ENCODE data around the gene SPATA6. TPM values are rescaled to one million over a fixed set of nuclear protein-coding genes. Genes with fewer than 3 reads are reported as not detected.
"Not testable (repeated sequence)": the region's sequence is repeated elsewhere in the genome, so short reads cannot be mapped to it uniquely, and the experiment has no call there.

SPATA6 gene
- total RNA-seq, 4 donors from 2014 or later = 51.3 to 59.1 (median 57.1) TPM

DNA sequence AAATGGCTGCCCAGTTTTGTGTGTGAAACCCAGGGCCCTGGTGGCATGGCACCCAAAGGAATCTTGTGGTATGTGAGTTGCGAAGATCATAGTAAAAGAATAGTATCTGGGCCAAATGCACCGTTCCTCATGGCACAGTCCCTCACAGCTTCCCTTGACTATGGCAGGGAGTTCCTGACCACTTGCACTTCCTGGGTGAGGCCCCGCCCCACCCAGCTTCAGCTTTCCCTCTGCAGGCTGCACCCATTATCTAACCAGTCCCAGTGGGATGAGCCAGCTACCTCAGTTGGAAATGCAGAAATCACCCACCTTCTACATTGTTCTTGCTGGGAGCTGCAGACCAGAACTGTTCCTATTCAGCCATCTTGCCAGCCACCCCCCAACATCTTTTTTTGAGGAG, 186.5 kb downstream of the SPATA6 start:
- TF ChIP-seq, protein P1, sequence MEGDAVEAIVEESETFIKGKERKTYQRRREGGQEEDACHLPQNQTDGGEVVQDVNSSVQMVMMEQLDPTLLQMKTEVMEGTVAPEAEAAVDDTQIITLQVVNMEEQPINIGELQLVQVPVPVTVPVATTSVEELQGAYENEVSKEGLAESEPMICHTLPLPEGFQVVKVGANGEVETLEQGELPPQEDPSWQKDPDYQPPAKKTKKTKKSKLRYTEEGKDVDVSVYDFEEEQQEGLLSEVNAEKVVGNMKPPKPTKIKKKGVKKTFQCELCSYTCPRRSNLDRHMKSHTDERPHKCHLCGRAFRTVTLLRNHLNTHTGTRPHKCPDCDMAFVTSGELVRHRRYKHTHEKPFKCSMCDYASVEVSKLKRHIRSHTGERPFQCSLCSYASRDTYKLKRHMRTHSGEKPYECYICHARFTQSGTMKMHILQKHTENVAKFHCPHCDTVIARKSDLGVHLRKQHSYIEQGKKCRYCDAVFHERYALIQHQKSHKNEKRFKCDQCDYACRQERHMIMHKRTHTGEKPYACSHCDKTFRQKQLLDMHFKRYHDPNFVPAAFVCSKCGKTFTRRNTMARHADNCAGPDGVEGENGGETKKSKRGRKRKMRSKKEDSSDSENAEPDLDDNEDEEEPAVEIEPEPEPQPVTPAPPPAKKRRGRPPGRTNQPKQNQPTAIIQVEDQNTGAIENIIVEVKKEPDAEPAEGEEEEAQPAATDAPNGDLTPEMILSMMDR (IDR thresholded peaks at IDR 0.05) = no peak
- no peak for TF ChIP-seq EP300 (IDR thresholded peaks at IDR 0.05)
- no peak for TF ChIP-seq POLR2A (IDR thresholded peaks at IDR 0.05)
- Histone ChIP-seq H3K27ac (no peak overlapping the region), H3K27me3 (no peaks in the 10 kb centered on the region), H3K9me3 (peaks cover 0 to 19% (median 0%) of the 10 kb centered on the region in 4 donors), H3K4me3 (no peak overlapping the region), H3K36me3 (peaks cover 0 to 9% (median 0%) of the 10 kb centered on the region in 3 donors), H3K4me1 (no peaks in the 10 kb centered on the region)
- no peak for DNase-seq (ENCODE audit: low spot score in 2 of 2)
- WGBS, 2 donors = 91 to 97% methylated on average over 3 of the region's 3 CpGs

- WGBS, 2 donors = 70 to 79% methylated on average over 5 to 10 of the region's 10 CpGs
- H3K4me3 ChIP-seq; DNase-seq (ENCODE audit: low spot score in 2 of 2): not testable (repeated sequence)
These were observed 187.1 kb downstream of the SPATA6 start for GRCh38 chr1:48284696-48285420.

DNA sequence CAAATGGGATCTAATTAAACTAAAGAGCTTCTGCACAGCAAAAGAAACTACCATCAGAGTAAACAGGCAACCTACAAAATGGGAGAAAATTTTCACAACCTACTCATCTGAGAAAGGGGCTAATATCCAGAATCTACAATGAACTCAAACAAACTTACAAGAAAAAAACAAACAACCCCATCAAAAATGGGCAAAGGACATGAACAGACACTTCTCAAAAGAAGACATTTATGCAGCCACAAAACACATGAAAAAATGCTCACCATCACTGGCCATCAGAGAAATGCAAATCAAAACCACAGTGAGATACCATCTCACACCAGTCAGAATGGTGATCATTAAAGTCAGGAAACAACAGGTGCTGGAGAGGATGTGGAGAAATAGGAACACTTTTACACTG, 189.7 kb downstream of the SPATA6 start:
- DNase-seq (ENCODE audit: low spot score in 2 of 2); H3K27me3 ChIP-seq: not testable (repeated sequence)

More at GRCh38 chr1:48284696-48285420, 187.1 kb downstream of the SPATA6 start:
- not testable (repeated sequence) for H3K27me3 ChIP-seq, H3K4me1 ChIP-seq, H3K36me3 ChIP-seq, H3K27ac ChIP-seq
- H3K9me3 ChIP-seq = peaks cover 0 to 19% (median 0%) of the 10 kb centered on the region in 4 donors

GRCh38 chr1:48277437-48277836, 194.6 kb downstream of the SPATA6 start:
- not testable (repeated sequence) for H3K27me3 ChIP-seq
- 91 to 95% methylated on average over 10 of the region's 10 CpGs for WGBS, 2 donors

More for the DNA sequence above, 189.7 kb downstream of the SPATA6 start:
- H3K4me1 ChIP-seq, H3K4me3 ChIP-seq, H3K27ac ChIP-seq, H3K9me3 ChIP-seq, H3K36me3 ChIP-seq: not testable (repeated sequence)

GRCh38 chr1:48266576-48266975, 205.4 kb downstream of the SPATA6 start:
- no peak for DNase-seq (ENCODE audit: low spot score in 2 of 2)
- Histone ChIP-seq H3K4me1 (no peaks in the 10 kb centered on the region), H3K9me3 (peaks cover 0 to 5% (median 0%) of the 10 kb centered on the region in 4 donors), H3K36me3 (peaks cover 0 to 7% (median 0%) of the 10 kb centered on the region in 3 donors), H3K27ac (no peak overlapping the region), H3K4me3 (no peak overlapping the region), H3K27me3 (no peaks in the 10 kb centered on the region)
- WGBS, 2 donors = 45 to 47% methylated on average over 2 of the region's 2 CpGs
- TF ChIP-seq POLR2A (IDR thresholded peaks at IDR 0.05) (no peak), EP300 (IDR thresholded peaks at IDR 0.05) (no peak)
- TF ChIP-seq, protein P1 (IDR thresholded peaks at IDR 0.05) = no peak

More at GRCh38 chr1:48277437-48277836, 194.6 kb downstream of the SPATA6 start:
- not testable (repeated sequence) for H3K4me1 ChIP-seq; H3K36me3 ChIP-seq; DNase-seq (ENCODE audit: low spot score in 2 of 2); H3K4me3 ChIP-seq; H3K27ac ChIP-seq; H3K9me3 ChIP-seq

DNA sequence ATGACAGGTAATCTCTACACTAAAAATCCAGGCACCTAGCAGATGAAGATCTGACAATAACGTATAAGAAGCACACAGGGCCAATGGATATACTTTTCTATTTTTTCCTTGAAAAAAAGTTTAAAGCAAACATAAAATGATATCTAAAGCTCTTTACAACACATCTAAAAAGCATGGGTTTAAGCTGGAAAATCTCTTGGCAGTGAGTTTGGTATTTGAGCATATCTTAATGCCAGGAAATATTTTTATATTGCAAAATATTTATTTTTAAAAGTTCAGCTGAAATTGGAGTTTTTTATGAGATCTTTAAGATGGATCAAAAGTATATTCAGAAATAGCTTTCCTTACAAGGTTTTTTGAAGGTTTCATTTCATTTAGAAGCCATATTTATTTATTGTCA, 209.0 kb downstream of the SPATA6 start:
- no peaks in the 10 kb centered on the region for H3K4me1 ChIP-seq
- TF ChIP-seq, protein P1 (IDR thresholded peaks at IDR 0.05) = no peak
- TF ChIP-seq POLR2A (IDR thresholded peaks at IDR 0.05) (no peak), EP300 (IDR thresholded peaks at IDR 0.05) (no peak)
- 61 to 69% methylated on average over 1 of the region's 1 CpG for WGBS, 2 donors
- peaks cover 0 to 5% (median 0%) of the 10 kb centered on the region in 4 donors for H3K9me3 ChIP-seq
- H3K27ac ChIP-seq = no peak overlapping the region
- peaks cover 0 to 7% (median 0%) of the 10 kb centered on the region in 3 donors for H3K36me3 ChIP-seq
- DNase-seq (ENCODE audit: low spot score in 2 of 2) = no peak
- H3K27me3 ChIP-seq = no peaks in the 10 kb centered on the region
- H3K4me3 ChIP-seq = no peak overlapping the region
